GM23248 (cell line): ENCODE measurements around the gene TBC1D10A.

Experiments
- EZH2 ChIP-seq: fragments of 200-600 bp; sonication (generic); IDR thresholded peaks from 2 replicates; pipeline ENCODE4 v1.6.1; 2018; ENCODE audit warnings: antibody characterized with exemption, mild to moderate bottlenecking; ENCODE audit not compliant: insufficient read depth, poor library complexity, severe bottlenecking
- EZH2phosphoT487 ChIP-seq: fragments of 200-600 bp; sonication (generic); IDR thresholded peaks from 2 replicates; pipeline ENCODE4 v1.6.1; 2018; ENCODE audit warnings: antibody characterized with exemption, moderate library complexity, mild to moderate bottlenecking, low read depth; ENCODE audit not compliant: insufficient read depth

DNA sequence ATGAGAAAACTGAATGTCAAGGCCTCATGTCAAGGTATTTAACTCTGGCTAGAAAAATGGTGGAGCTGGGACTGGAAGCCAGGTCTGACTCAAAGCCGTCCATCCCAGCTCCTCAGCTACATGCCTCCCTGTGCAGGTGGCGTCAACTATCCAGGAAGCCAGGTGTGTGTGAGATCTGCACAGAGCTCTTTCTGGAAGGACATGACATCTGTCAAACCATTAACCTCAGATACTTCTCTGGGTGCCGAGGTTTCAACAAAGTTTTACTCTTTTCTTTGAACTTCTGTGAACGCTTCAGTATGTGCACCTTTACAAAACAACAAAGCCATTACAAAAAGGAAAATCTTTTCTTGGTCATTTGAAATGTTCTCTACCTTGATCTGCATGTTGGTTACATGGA lies 30.4 kb downstream of the TBC1D10A start:
- TF ChIP-seq EZH2phosphoT487 (no peak), EZH2 (no peak)
